Measurements from ENCODE around the gene AKTIP.

AKTIP gene

DNA sequence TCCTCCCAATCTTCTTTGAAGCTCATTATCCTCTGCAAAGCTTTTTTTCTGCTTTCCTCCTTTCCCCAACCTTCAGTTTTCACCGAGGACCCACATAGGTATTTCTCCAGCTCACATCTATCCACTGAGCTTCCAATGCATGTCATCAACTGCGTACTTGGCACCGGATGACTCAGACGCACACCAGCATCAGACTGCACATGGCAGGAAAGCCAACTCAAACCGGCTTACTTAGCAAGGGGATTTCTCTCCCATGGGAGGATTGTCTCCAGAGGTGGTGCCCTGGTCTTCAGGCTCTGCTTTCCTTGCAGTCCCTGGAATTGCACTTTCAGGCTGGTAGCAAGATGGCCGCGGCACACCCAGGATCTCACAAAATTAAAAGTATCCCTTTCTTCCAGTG, 1.7 kb upstream of the AKTIP start:
- no peak overlapping the region for H3K4me3 ChIP-seq (ENCODE audit: low read length)
- peak; percentile 46 for DNase-seq (ENCODE audit: low read depth)
- TF ChIP-seq, protein P1, sequence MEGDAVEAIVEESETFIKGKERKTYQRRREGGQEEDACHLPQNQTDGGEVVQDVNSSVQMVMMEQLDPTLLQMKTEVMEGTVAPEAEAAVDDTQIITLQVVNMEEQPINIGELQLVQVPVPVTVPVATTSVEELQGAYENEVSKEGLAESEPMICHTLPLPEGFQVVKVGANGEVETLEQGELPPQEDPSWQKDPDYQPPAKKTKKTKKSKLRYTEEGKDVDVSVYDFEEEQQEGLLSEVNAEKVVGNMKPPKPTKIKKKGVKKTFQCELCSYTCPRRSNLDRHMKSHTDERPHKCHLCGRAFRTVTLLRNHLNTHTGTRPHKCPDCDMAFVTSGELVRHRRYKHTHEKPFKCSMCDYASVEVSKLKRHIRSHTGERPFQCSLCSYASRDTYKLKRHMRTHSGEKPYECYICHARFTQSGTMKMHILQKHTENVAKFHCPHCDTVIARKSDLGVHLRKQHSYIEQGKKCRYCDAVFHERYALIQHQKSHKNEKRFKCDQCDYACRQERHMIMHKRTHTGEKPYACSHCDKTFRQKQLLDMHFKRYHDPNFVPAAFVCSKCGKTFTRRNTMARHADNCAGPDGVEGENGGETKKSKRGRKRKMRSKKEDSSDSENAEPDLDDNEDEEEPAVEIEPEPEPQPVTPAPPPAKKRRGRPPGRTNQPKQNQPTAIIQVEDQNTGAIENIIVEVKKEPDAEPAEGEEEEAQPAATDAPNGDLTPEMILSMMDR (IDR thresholded peaks at IDR 0.05; ENCODE audit: insufficient read depth, low read depth, low read length, missing control alignments) = no peak

DNA sequence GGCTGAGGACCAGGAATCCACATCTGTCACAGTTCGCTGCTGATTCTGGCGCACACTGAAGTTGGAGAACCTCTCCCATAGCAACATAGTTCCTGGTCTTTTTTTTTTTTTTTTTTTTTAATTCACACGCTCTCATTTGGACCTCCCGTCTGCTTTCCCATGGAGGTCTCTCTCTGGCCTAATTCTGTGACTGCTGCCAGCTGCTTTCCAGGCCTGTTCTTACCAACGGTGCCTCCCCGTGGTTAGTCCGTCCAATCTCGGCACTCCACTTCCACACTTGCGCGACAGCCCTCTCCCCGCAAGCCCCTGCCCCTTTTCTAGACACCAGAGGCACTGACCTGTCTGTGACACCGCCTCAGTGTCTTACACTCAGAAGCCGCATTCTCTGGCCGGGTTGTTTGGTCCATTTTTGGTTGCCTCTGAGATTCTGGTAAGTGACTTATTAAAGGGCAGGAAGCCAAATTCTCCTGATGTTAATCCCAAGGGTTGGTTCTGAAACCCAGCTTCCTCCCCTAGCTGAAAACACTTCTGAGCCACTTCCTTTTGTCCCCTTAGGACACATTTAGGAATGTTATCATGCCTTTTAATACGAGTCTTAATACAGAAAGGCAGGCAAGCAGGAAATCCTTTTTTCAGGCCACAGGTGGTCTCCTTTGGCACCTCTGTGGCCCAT, 1.1 kb upstream of the AKTIP start:
- TF ChIP-seq, protein P1 (IDR thresholded peaks at IDR 0.05; ENCODE audit: insufficient read depth, low read depth, low read length, missing control alignments) = no peak
- DNase-seq (ENCODE audit: low read depth) = no peak
- peak overlapping the region; percentile 65 for H3K4me3 ChIP-seq (ENCODE audit: low read length)

DNA sequence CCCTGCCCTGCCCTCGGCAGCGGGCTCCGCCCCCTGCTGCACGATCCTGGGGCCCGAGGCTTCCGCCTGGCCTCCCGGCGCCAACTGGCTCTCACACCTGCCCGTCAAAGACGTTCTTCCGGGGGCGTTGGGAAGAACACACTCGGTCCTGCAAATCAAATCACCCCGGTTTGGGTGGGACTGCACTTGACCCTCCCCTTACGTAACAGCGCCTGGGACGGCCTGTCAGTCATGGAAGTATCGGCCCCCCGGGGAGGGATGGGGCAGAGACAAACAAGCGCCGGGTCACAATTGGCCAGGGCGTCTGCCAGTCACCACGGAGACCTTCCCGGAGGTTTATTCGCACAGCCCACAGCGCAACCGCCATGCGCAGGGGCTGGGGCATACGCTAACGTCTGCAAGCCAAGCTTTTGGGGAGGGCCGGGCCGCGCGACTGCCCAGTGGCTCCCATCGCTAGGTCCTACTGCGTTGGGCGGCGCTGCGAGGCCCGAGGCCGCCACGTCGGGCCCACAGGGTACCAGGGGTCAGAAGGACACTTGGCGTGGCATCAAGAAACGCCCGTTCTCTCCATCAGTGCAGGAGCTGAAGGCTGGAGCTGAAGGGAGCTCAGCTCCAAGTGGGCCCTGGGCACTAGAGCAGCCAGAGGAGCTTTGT, 388 bp upstream of the AKTIP start:
- TF ChIP-seq, protein P1 (IDR thresholded peaks at IDR 0.05; ENCODE audit: insufficient read depth, low read depth, low read length, missing control alignments) = no peak
- DNase-seq (ENCODE audit: low read depth) = peak; percentile 100
- peak overlapping the region; percentile 65 for H3K4me3 ChIP-seq (ENCODE audit: low read length)

- H3K4me3 ChIP-seq (ENCODE audit: low read length) = peak overlapping the region; percentile 64
These were observed 1.7 kb downstream of the AKTIP start for GRCh38 chr16:53501216-53501859.

GRCh38 chr16:53498984-53499383, 4.0 kb downstream of the AKTIP start:
- no peak for DNase-seq (ENCODE audit: low read depth)
- TF ChIP-seq, protein P1 (IDR thresholded peaks at IDR 0.05; ENCODE audit: insufficient read depth, low read depth, low read length, missing control alignments) = no peak
- H3K4me3 ChIP-seq (ENCODE audit: low read length) = no peak overlapping the region

More at GRCh38 chr16:53501216-53501859, 1.7 kb downstream of the AKTIP start:
- TF ChIP-seq, protein P1 (IDR thresholded peaks at IDR 0.05; ENCODE audit: insufficient read depth, low read depth, low read length, missing control alignments) = no peak
- peak; percentile 41 for DNase-seq (ENCODE audit: low read depth)

DNA sequence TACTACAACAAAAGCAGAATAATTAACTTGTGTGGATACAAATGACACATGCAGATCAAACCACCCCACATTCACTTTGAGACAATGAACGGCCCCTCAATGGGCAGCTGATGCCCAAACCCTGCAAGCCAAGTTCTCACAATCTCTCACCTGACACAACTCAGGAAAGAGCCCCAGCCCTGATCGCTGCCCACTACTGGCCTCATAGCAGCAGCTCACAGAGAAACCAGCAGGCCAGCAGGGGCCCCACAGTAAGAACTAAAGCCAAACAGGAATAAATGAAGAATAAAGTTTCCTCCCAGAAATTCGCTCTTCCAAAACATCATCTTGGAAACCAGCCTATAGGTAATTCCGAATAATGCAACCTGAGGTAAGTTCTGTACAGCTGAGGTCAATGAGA, 7.7 kb downstream of the AKTIP start:
- no peak overlapping the region for H3K4me3 ChIP-seq (ENCODE audit: low read length)
- no peak for DNase-seq (ENCODE audit: low read depth)
- TF ChIP-seq, protein P1 (IDR thresholded peaks at IDR 0.05; ENCODE audit: insufficient read depth, low read depth, low read length, missing control alignments) = peak; percentile 11

Data from epithelial cell of esophagus (primary cell).